Endothelial cell of umbilical vein (primary cell): Measurements from ENCODE around the gene CFI.

ENCODE experiments used
- EZH2 ChIP-seq: IDR thresholded peaks from 2 replicates; pipeline ENCODE4 v1.6.1; 2012; ENCODE audit warnings: borderline replicate concordance, low read depth, mild to moderate bottlenecking, moderate library complexity, low read length, inconsistent platforms; ENCODE audit not compliant: severe bottlenecking
- FOS ChIP-seq: IDR thresholded peaks from 2 replicates; pipeline ENCODE4 v1.6.1; 2011; ENCODE audit warnings: mild to moderate bottlenecking, low read length, moderate library complexity, borderline replicate concordance; ENCODE audit not compliant: insufficient read depth
- JUN ChIP-seq: IDR thresholded peaks from 2 replicates; pipeline ENCODE4 v1.6.1; 2011; ENCODE audit warnings: borderline replicate concordance, low read depth; ENCODE audit not compliant: insufficient read length, insufficient read depth
- MYC ChIP-seq: IDR thresholded peaks from one replicate; pipeline ENCODE4 v1.6.1; 2011; ENCODE audit warnings: mild to moderate bottlenecking, low read depth, low read length
- POLR2A ChIP-seq: IDR thresholded peaks from 2 replicates; pipeline ENCODE4 v1.6.1; 2012; ENCODE audit warnings: low read depth, mild to moderate bottlenecking, control low read depth, low read length
- POLR2AphosphoS5 ChIP-seq: IDR thresholded peaks from 2 replicates; pipeline ENCODE4 v1.6.1; 2012; ENCODE audit warnings: low read depth, mild to moderate bottlenecking, control low read depth, low read length, moderate library complexity; ENCODE audit not compliant: insufficient read depth
- TF ChIP-seq, protein P1 (sequence below), 2 donors: IDR thresholded peaks; 1 replicate in 1 of 2; 2 replicates in 1 of 2; pipeline ENCODE4 v1.5.1; 2011; ENCODE audit warnings: low read length in 2 of 2, mild to moderate bottlenecking in 2 of 2, moderate library complexity in 2 of 2, control low read depth in 1 of 2, inconsistent platforms in 1 of 2, low read depth in 1 of 2; ENCODE audit not compliant: insufficient read depth in 1 of 2; ENCODE audit errors: extremely low read depth in 1 of 2
- TF ChIP-seq, protein P2 (sequence below): IDR thresholded peaks from 2 replicates; pipeline ENCODE4 v1.6.1; 2011; ENCODE audit not compliant: insufficient read depth, insufficient read length

DNA sequence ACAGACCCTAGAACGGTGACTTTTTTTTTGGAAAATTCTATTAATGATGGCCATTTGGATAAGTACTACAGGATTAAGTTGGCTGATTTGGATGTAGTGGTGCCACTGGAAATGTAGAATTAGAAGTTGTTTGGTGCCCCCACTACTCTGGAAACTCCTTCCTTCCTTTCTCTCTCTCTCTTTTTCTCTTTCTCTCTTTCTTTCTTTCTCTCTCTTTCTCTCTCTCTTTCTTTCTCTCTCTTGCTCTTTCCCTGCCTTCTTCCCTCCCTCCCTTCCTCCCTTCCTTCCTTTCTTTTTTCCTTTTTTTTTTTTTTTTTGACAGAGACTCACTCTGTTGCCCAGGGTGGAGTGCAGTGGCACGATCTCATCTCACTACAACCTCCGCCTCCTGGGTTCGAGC is 16.5 kb upstream of the CFI start:
- TF ChIP-seq, protein P1, sequence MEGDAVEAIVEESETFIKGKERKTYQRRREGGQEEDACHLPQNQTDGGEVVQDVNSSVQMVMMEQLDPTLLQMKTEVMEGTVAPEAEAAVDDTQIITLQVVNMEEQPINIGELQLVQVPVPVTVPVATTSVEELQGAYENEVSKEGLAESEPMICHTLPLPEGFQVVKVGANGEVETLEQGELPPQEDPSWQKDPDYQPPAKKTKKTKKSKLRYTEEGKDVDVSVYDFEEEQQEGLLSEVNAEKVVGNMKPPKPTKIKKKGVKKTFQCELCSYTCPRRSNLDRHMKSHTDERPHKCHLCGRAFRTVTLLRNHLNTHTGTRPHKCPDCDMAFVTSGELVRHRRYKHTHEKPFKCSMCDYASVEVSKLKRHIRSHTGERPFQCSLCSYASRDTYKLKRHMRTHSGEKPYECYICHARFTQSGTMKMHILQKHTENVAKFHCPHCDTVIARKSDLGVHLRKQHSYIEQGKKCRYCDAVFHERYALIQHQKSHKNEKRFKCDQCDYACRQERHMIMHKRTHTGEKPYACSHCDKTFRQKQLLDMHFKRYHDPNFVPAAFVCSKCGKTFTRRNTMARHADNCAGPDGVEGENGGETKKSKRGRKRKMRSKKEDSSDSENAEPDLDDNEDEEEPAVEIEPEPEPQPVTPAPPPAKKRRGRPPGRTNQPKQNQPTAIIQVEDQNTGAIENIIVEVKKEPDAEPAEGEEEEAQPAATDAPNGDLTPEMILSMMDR (IDR thresholded peaks at IDR 0.05; ENCODE audit: extremely low read depth in 1 of 2, insufficient read depth in 1 of 2, low read depth in 1 of 2, low read length in 2 of 2) = no peak
- TF ChIP-seq POLR2A (no peak), EZH2 (no peak), JUN (no peak), POLR2AphosphoS5 (no peak), FOS (no peak), MYC (no peak)
- TF ChIP-seq, protein P2, sequence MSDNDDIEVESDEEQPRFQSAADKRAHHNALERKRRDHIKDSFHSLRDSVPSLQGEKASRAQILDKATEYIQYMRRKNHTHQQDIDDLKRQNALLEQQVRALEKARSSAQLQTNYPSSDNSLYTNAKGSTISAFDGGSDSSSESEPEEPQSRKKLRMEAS = no peak
